Forelimb muscle (tissue), 1 donor: Measurements from ENCODE around the gene TOLLIP. TPM values are rescaled to one million over a fixed set of nuclear protein-coding genes. Genes with fewer than 3 reads are reported as not detected.
"Not testable (repeated sequence)": the region's sequence is repeated elsewhere in the genome, so short reads cannot be mapped to it uniquely, and the experiment has no call there.

Source experiments
- DNase-seq: peaks from one replicate; pipeline ENCODE4 v3.0.0-alpha.2; 2013; ENCODE audit warnings: low read depth
- polyA plus RNA-seq: library from polyadenylated mRNA; unstranded; fragments of 120-200 nt; gene quantifications from one replicate; pipeline ENCODE4 v1.2.1, GENCODE V29; 2013; ENCODE audit not compliant: insufficient read length

TOLLIP gene
- polyA plus RNA-seq, 1 donor, result 31.7 TPM

- DNase-seq, result no peak
Measured at GRCh38 chr11:1281974-1282365, 27.5 kb downstream of the TOLLIP start.

DNA sequence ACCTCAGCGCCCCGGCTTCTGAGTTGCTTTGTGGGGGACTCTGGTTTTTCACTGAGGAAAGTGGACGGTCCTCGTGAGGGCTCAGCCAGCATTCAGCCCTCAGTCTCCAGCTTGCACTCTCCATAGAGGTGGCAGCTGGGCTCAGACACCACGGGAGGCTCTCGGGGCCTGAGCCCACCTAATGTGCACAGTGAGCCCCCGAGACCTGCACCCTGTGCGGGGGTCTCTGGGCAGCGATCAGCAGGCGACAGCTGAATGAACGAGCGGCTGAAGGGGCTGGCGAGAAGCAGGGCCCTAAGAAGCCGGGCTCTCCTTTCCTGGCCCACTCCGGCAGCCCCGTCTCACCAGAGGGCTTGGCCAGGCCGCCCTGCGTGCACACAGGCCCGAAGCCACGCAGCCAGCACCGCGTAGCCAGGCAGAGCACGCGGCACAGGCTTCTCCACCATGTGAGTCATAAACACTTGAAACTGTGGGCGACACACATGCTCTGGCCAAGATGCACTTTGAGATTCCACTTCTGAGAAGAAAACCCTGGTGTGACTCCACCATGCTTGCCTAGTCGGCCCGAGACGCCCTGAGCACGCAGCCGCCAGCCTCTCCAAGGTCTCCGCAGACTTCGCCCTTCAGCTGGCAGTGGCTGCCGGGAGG, 28.0 kb downstream of the TOLLIP start:
- DNase-seq, result no peak

DNA sequence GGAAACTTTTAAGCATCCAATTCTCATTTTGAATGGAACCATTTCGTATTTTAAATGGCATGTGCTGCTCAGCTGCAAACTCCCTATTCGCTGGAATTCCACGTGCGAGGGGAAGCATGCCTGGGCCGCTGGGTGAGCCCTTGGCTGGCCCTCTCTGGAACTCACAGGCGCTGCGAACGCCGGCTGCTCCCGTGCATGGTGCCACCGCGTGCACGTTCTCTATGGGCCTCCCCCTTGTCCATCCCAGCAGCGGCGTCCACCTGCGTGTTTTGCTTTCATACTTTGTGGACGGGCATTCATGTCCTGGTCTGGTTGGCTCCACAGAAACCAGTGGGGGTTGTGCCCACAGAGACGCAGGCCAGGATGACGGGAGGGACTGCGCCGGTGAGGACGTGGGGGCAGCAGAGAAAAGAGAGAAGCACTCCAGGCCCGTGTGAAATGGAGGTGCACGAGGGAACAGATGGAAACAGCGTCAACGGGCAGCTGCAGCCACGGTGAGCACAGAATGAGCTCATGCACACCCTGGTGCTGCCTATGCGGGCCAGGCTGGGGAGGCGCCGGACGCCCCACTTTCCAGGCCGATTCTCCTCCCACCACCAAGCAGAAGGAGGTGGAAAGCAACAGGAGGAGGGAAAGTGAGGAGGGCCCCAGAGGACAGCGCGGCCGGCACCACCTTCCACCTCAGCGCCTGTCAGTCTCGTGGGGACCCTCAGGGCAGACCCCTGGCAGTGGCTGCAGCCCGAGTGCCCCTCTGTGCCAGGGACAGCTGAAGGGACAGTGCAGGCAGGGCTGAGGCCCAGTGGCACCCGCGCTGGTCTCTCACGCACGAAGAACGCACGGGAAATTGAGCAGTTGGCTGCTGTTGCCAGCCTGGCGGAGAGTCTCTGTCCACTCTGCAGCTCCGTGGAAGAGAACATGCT, 29.1 kb downstream of the TOLLIP start:
- no peak for DNase-seq

- DNase-seq, result no peak
Measured at GRCh38 chr11:1279674-1280055, 29.8 kb downstream of the TOLLIP start.

GRCh38 chr11:1278766-1279673, 30.4 kb downstream of the TOLLIP start:
- DNase-seq, result no peak

DNA sequence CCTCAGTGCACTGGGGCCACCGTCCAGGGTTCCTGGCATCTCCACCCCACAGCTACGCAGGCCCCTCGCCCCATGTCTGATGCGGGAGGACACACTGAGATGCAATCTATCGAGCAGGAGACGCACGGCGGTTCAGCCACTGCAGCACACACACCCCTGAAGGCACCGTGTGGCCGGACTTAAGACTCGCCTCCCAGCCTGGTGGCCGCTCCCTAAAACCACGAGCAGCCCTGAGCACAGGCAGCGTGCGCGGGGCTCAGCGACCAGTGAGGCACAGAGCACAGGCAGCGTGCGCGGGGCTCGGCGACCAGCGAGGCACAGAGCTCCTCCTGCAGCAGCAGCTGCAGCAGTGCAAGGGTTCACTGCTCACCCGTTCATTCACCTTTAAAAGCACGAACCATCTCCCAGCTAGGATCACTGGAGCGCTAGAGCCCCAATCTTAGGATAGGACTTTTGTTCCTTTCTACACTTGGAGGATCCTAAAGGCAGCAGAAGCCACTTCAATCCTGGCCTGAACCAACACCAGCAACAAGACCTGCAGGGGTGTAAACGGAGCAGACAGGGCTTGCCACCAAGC, 31.4 kb downstream of the TOLLIP start:
- no peak for DNase-seq

DNA sequence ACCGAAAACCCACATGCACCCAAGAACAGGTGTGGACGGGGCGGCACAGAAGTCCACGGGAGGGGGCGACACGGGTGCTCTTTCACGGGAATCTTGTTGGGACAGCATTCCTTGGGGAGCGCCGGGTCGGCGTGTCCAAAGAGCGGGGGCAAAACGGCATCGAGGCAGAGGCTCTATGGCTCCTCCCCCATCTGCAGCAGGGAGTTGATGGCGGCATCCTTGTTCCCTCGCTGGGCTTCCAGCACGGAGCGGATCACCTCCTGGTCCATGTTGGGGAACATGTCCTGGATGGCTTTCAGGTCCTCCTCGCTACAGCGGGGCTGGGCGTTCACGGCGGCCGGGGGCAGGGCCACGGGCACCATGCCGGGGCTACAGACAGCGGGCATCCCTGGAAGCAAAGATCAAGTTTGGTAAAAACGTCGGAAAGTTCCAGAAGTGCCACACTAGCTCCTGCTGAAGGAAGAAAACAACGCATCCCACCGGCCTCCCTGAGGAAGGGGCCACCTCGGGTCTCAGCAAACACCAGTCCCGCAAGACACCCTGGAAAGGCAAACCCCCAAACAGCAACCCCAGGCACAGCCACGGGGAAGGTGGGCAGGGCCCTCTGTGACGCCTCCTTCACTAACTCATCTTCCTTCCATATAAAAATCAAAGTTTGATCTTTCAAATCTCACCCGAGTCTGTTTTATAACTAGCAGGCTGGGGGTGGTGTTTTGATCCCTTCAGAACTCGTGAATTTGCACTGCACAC, 32.4 kb downstream of the TOLLIP start:
- no peak for DNase-seq

DNA sequence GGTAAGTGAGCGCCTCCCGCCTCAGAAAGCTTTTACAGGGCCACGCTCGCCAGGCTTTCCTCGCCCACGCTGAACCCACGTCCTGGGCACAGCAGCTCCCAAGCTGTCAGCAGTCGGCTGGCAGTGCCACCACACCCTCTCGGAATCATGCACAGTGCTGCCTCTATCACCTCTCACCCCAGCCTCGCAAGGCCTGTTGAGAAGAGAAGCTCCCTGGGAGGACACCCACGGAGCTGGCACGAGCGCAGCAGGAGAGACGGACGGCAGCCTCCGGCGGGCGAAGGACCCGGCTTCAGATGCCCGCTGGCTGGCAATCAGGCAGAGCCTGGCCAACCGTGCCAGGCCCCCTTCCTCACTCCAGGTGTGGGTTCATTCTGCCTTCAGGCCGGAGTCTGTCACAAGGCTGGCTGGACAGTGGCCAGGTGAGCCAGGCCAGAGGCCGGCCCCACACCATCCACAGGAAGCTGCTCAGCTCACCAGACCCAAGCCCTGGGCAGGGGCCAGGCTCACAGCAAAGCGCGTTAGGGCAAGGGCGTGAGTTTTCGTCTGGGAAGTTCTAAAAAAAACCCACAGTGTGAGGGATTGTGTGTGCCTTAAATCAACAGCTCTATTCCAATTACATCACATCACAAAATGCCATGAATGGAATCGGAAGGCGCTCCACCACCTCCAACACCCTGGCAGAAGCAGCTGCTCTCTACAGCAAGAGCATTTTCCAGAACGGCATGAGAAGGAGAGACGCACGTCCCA, 33.2 kb downstream of the TOLLIP start:
- no peak for DNase-seq

DNA sequence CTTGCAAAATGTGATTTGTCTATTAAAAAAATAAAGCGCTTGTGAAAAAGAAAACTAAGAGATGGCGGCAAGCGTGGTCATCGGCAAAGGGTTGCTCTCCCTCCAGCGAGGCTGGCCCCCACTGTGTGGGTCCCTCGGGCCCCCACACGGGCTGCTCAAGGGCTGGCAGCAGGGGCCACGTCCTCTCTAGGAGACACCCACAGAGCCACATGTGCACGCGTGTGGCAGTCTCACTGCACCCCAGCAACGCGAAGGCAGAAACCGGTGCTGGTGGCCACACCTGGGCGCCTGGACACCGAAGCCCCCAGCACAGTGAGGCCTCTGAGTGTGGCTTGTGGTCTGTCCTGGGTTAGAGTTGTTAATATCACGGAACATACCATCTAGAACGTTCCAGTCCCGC, 34.4 kb downstream of the TOLLIP start:
- no peak for DNase-seq

DNA sequence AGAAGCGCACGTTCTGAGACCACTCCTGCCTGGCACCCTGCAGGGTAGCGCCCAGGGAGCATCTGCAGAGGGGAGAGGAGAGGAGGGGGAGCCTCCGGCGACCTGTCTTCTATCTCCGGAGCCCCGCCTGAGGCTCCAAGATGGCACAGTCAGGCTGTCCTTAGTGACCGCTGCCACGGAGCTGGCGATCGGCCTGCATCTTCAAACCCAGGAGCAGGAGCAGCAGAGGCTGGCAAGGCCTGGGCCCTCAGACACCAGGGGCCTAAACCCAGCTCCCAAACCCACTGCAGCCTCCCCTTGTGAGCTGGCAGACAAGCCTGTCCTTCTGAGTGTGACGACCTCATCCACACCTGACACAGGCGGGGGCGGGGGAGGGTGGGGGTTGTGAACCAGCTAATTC, 34.9 kb downstream of the TOLLIP start:
- no peak for DNase-seq

DNA sequence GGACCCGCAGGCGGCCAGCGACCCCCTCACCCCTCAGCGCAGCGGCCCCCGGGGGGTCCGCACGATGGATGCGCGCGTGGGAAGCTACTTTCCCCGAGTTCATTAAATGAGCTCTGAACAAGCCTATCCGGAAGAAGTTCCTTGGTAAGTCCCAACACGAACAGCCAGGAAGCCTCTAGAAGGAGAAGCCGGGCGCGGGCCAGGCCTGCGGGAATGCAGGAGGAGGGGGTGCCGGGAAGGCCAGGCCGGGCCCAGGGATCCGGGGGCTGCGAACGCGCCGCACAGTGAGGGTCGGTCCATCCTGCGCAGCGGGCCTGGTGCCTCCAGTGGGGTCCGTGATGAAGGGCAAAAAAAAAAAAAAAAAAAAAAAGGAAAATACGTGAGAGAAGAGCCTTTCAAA, 36.9 kb downstream of the TOLLIP start:
- no peak for DNase-seq

GRCh38 chr11:1271927-1272326, 37.5 kb downstream of the TOLLIP start:
- no peak for DNase-seq

DNA sequence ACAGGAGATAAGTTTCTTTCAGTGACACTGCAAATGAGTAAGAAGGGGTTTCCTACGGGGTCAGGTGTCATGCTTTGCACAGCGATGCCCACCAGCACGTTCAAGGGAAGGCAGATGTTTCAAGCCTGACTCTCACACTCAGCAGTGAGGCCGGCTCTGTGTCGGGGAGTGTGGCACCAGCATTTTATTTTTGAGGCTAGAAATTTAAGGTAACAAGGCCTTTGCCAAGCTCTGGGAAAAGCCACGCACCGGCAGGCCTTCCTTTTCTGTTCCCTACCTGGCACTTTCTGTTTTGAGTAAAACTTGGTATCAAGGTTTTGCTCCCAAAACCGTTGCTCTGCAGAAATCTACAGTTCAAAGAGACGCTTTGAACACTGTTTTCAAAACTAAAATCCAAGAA, 38.0 kb downstream of the TOLLIP start:
- DNase-seq, result no peak

- DNase-seq, result no peak
Measured at GRCh38 chr11:1271002-1271401, 38.4 kb downstream of the TOLLIP start.

- DNase-seq, result no peak
Measured at GRCh38 chr11:1270476-1270875, 39.0 kb downstream of the TOLLIP start.

- no peak for DNase-seq
Measured at GRCh38 chr11:1269957-1270356, 39.5 kb downstream of the TOLLIP start.

DNA sequence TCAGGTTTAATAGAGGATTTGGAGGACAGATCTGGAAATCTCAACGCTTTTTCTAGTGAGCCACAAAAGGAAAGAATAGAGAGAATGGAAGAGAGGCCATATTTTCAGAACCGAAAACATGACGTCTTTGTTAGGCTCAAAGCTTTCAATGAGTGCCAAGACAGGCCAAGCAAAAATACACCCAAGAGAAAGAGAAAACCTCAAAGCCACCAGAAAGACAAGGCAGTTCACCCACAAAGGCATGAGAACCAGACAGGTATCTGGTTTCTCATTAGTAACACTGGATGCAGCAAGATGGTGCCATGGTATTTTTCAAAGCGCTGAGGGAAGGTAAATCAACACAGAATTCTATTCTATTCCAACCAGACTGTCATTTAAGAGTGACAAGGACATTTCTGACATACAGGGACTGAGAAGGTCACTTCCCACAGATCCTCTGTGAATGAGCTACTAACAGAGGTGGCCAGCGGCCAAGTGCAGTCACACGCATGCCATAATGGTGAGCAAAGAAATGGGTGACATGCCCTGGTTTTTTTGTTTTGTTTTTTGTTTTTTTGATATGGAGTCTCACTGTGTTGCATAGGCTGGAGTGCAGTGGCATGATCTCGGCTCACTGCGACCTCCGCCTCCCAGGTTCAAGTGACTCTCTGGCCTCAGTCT, 41.9 kb downstream of the TOLLIP start:
- DNase-seq, result no peak

DNA sequence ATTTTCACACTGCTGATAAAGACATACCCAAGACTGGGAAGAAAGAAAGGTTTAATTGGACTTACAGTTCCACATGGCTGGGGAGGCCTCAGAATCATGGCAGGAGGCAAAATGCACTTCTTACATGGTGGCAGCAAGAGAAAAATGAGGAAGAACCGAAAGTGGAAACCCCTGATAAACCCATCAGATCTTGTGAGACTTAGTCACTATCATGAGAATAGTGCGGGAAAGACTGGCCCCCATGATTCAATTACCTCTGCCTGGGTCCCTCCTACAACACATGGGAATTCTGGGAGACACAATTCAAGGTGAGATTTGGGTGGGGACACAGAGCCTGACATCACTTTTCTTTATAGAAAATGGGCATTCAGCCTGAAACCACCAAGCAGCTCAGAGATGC, 42.5 kb downstream of the TOLLIP start:
- DNase-seq, result not testable (repeated sequence)

DNA sequence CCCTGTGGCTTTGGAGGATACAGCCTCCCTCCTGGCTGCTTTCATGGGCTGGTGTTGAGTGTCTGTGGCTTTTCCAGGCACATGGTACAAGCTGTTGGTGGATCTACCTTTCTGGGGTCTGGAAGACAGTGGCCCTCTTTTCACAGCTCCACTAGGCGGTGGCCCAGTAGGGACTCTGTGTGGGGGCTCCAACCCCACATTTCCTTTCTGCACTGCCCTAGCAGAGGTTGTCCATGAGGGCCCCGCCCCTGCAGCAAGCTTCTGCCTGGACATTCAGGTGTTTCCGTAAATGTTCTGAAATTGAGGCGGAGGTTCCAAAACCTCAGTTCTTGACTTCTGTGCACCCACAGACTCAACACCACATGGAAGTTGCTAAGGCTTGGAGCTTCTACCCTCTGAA, 44.0 kb downstream of the TOLLIP start:
- not testable (repeated sequence) for DNase-seq

GRCh38 chr11:1264444-1264843, 45.0 kb downstream of the TOLLIP start:
- peak; percentile 11 for DNase-seq
